CD8-positive, alpha-beta memory T cell (primary cell): ENCODE results near the gene TRPM5. TPM values are rescaled to one million over a fixed set of nuclear protein-coding genes. Genes with fewer than 3 reads are reported as not detected.

Experiments used
- CTCF ChIA-PET: fragments of 350-600 bp; sonication (Branson Sonifier 250); formaldehyde crosslinking; loops from one replicate; lab custom pipeline; 2021; ENCODE audit warnings: antibody characterized with exemption; lab: Charles Lee
- POLR2A ChIA-PET: fragments of 350-600 bp; sonication (Branson Sonifier 250); formaldehyde crosslinking; loops from one replicate; lab custom pipeline; 2021; ENCODE audit warnings: antibody characterized with exemption; lab: Charles Lee
- DNase-seq, 5 donors: peaks; one replicate each; pipeline versions ENCODE4 v3.0.0 to v3.0.0-alpha.2; 2020 to 2022; ENCODE audit warnings: mixed read lengths in 1 of 5
- H3K27ac ChIP-seq: one replicate; pipeline ENCODE4 v1.7.0; 2013; ENCODE audit warnings: low read depth, mild to moderate bottlenecking, low read length, moderate library complexity
- H3K27me3 ChIP-seq: 2 replicates; pipeline ENCODE4 v1.7.0; 2013; ENCODE audit warnings: low read length, mild to moderate bottlenecking; ENCODE audit not compliant: insufficient read depth, poor library complexity, severe bottlenecking
- H3K36me3 ChIP-seq: 2 replicates; pipeline ENCODE4 v1.7.0; 2013; ENCODE audit warnings: mild to moderate bottlenecking, low read length, moderate library complexity; ENCODE audit not compliant: insufficient read depth
- H3K4me1 ChIP-seq: 2 replicates; pipeline ENCODE4 v1.7.0; 2013; ENCODE audit warnings: mild to moderate bottlenecking, low read length, moderate library complexity; ENCODE audit not compliant: insufficient read depth
- H3K4me3 ChIP-seq: 2 replicates; pipeline ENCODE4 v1.7.0; 2013; ENCODE audit warnings: mild to moderate bottlenecking, low read length
- H3K9me3 ChIP-seq: 2 replicates; pipeline ENCODE4 v1.7.0; 2013; ENCODE audit warnings: mild to moderate bottlenecking, low read length
- H3K27ac Mint-ChIP-seq, 8 donors: one replicate each; pipeline ENCODE4 v1.8.0; 2020 to 2021; ENCODE audit warnings: mixed read lengths in 8 of 8, mild to moderate bottlenecking in 6 of 8, inconsistent platforms in 3 of 8, moderate library complexity in 3 of 8
- H3K27me3 Mint-ChIP-seq, 2 donors: one replicate each; pipeline ENCODE4 v1.8.0; 2020 to 2021; ENCODE audit warnings: mixed read lengths in 2 of 2, mild to moderate bottlenecking in 1 of 2, moderate library complexity in 1 of 2
- H3K36me3 Mint-ChIP-seq, 3 donors: one replicate each; pipeline ENCODE4 v1.8.0; 2020 to 2021; ENCODE audit warnings: mixed read lengths in 3 of 3, inconsistent platforms in 1 of 3, mild to moderate bottlenecking in 1 of 3
- H3K4me1 Mint-ChIP-seq, 3 donors: one replicate each; pipeline ENCODE4 v1.8.0; 2020 to 2021; ENCODE audit warnings: mixed read lengths in 3 of 3, inconsistent platforms in 1 of 3, mild to moderate bottlenecking in 1 of 3
- H3K4me3 Mint-ChIP-seq, 7 donors: one replicate each; pipeline ENCODE4 v1.8.0; 2020 to 2021; ENCODE audit warnings: mixed read lengths in 7 of 7, mild to moderate bottlenecking in 6 of 7, moderate library complexity in 4 of 7, inconsistent platforms in 2 of 7
- H3K9me3 Mint-ChIP-seq, 5 donors: one replicate each; pipeline ENCODE4 v1.8.0; 2020 to 2022; ENCODE audit warnings: mixed read lengths in 5 of 5, mild to moderate bottlenecking in 3 of 5, moderate library complexity in 2 of 5, inconsistent platforms in 1 of 5
- polyA plus RNA-seq: library from polyadenylated mRNA; unstranded; fragments of 300-500 nt; fragmentation: Illumina TruSeq; gene quantifications from one replicate; pipeline ENCODE4 v1.2.3, GENCODE V29; 2021
- total RNA-seq, 2 experiments: library from RNA; stranded (reverse); gene quantifications; one replicate each; pipeline ENCODE4 v1.2.3, GENCODE V29; 2021

The TRPM5 gene, protein sequence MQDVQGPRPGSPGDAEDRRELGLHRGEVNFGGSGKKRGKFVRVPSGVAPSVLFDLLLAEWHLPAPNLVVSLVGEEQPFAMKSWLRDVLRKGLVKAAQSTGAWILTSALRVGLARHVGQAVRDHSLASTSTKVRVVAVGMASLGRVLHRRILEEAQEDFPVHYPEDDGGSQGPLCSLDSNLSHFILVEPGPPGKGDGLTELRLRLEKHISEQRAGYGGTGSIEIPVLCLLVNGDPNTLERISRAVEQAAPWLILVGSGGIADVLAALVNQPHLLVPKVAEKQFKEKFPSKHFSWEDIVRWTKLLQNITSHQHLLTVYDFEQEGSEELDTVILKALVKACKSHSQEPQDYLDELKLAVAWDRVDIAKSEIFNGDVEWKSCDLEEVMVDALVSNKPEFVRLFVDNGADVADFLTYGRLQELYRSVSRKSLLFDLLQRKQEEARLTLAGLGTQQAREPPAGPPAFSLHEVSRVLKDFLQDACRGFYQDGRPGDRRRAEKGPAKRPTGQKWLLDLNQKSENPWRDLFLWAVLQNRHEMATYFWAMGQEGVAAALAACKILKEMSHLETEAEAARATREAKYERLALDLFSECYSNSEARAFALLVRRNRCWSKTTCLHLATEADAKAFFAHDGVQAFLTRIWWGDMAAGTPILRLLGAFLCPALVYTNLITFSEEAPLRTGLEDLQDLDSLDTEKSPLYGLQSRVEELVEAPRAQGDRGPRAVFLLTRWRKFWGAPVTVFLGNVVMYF (N-terminal part only)
- total RNA-seq = not detected
- polyA plus RNA-seq = not detected

GRCh38 chr11:2443881-2444820 lies at the start of gene TRPM5:
Gene TRPM5, minus strand, starts transcription at chr11:2444514. Its CDS starts 21,478 bp downstream, at chr11:2423036.
- DNase-seq = peak; percentile 46 to 78 (median 58)
- no peaks in the 10 kb centered on the region for H3K9me3 Mint-ChIP-seq
- no peaks in the 10 kb centered on the region for H3K36me3 Mint-ChIP-seq
- peak within 1 kb of the TSS; percentile 84 to 93 (median 87) for H3K4me3 Mint-ChIP-seq
- H3K27ac Mint-ChIP-seq = peak within 1 kb of the TSS in 4 of 8 donors; percentile 52 to 89 (median 64)
- H3K4me1 Mint-ChIP-seq = peaks cover 31 to 46% (median 33%) of the 10 kb centered on the region in 3 donors
- Histone ChIP-seq H3K9me3 (no peaks in the 10 kb centered on the region), H3K4me1 (peaks cover 56% of the 10 kb centered on the region), H3K27ac (no peak within 1 kb of the TSS), H3K4me3 (peak within 1 kb of the TSS; percentile 25), H3K36me3 (no peaks in the 10 kb centered on the region), H3K27me3 (no peaks in the 10 kb centered on the region)
- ChIA-PET CTCF (interaction anchor here (2.3 kb wide), 1 partner anchor 88 kb away, joined by 9 read pairs; no protein-coding TSS in a partner anchor), POLR2A (no interaction called here)
- peaks cover 6 to 7% of the 10 kb centered on the region in 2 donors for H3K27me3 Mint-ChIP-seq

DNA sequence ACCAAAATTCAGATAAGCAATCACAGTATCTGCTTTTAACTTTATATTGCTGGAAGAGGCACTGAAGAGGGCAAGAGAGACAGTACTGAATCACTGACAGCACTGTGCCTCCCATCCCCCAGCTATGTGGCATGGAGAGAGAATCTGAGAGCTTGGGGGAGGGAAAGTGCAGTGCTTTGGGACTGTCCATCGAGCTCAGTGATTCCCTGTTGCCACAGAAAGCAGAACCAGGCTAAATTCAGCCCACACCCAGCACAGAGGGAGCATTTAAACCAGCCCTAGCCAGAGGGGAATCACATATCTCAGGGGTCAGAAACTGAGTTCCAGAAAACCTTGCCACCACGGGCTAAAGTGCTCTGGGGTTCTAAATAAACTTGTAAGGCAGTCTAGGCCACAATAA lies 44.8 kb upstream of the TRPM5 start:
- Mint-ChIP-seq H3K27ac (no peak overlapping the region), H3K4me3 (no peak overlapping the region), H3K36me3 (peaks cover 9 to 44% (median 13%) of the 10 kb centered on the region in 3 donors), H3K4me1 (no peaks in the 10 kb centered on the region), H3K27me3 (peaks cover 12 to 36% of the 10 kb centered on the region in 2 donors), H3K9me3 (peaks cover 28 to 58% (median 56%) of the 10 kb centered on the region in 5 donors)
- CTCF ChIA-PET = interaction anchor here (1.2 kb wide), 1 partner anchor 8 kb away, joined by 3 read pairs; no protein-coding TSS in a partner anchor
- H3K4me3 ChIP-seq = no peak overlapping the region
- H3K27me3 ChIP-seq = no peaks in the 10 kb centered on the region
- peaks cover 11% of the 10 kb centered on the region for H3K9me3 ChIP-seq
- H3K36me3 ChIP-seq = no peaks in the 10 kb centered on the region
- no peak overlapping the region for H3K27ac ChIP-seq
- no peak for DNase-seq
- no peaks in the 10 kb centered on the region for H3K4me1 ChIP-seq
- POLR2A ChIA-PET = no interaction called here

DNA sequence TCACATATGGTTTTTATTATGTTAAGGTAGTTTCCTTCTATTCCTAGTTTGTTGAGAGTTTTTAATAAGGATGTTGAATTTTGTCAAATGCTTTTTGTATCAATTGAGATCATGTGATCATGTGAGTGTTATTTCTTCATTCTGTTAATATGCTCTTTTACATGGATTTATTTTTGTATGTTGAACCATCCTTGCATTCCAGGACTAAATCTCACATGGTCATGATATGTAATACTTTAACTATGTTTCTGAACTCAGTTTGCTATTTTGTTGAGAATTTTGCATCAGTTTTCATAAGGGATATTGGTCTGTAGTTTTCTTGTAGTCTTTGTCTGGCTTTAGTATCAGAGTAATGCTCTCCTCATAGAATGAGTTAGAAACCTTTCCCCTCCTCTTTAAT lies 43.7 kb upstream of the TRPM5 start:
- Mint-ChIP-seq H3K9me3 (peaks cover 28 to 50% (median 47%) of the 10 kb centered on the region in 5 donors), H3K36me3 (peaks cover 9 to 43% (median 13%) of the 10 kb centered on the region in 3 donors), H3K27me3 (peaks cover 5 to 27% of the 10 kb centered on the region in 2 donors), H3K27ac (no peak overlapping the region), H3K4me3 (no peak overlapping the region), H3K4me1 (no peaks in the 10 kb centered on the region)
- ChIA-PET CTCF (no interaction called here), POLR2A (no interaction called here)
- Histone ChIP-seq H3K27me3 (no peaks in the 10 kb centered on the region), H3K4me3 (no peak overlapping the region), H3K4me1 (no peaks in the 10 kb centered on the region), H3K9me3 (peaks cover 11% of the 10 kb centered on the region), H3K27ac (no peak overlapping the region), H3K36me3 (no peaks in the 10 kb centered on the region)
- no peak for DNase-seq

GRCh38 chr11:2484576-2485125 lies 40.3 kb upstream of the TRPM5 start:
- Mint-ChIP-seq H3K27ac (peak overlapping the region in 1 of 8 donors; percentile 27), H3K36me3 (peaks cover 7 to 33% (median 15%) of the 10 kb centered on the region in 3 donors)
- CTCF ChIA-PET = no interaction called here

GRCh38 chr11:2483426-2483825 lies 39.1 kb upstream of the TRPM5 start:
- H3K36me3 Mint-ChIP-seq = peaks cover 4 to 31% (median 12%) of the 10 kb centered on the region in 3 donors
- Histone ChIP-seq H3K4me3 (no peak overlapping the region), H3K4me1 (no peaks in the 10 kb centered on the region), H3K9me3 (peaks cover 8% of the 10 kb centered on the region), H3K27ac (no peak overlapping the region), H3K36me3 (no peaks in the 10 kb centered on the region), H3K27me3 (no peaks in the 10 kb centered on the region)
- H3K27ac Mint-ChIP-seq = no peak overlapping the region
- H3K4me3 Mint-ChIP-seq = no peak overlapping the region
- H3K4me1 Mint-ChIP-seq = peaks cover 8 to 17% (median 11%) of the 10 kb centered on the region in 3 donors
- H3K27me3 Mint-ChIP-seq = peaks cover 9 to 11% of the 10 kb centered on the region in 2 donors
- H3K9me3 Mint-ChIP-seq = peaks cover 13 to 52% (median 28%) of the 10 kb centered on the region in 5 donors
- ChIA-PET CTCF (no interaction called here), POLR2A (no interaction called here)
- DNase-seq = no peak

More at GRCh38 chr11:2484576-2485125, 40.3 kb upstream of the TRPM5 start:
- Mint-ChIP-seq H3K27me3 (peaks cover 9 to 17% of the 10 kb centered on the region in 2 donors), H3K9me3 (peaks cover 21 to 52% (median 38%) of the 10 kb centered on the region in 5 donors), H3K4me1 (peaks cover 8 to 17% (median 11%) of the 10 kb centered on the region in 3 donors), H3K4me3 (no peak overlapping the region)
- POLR2A ChIA-PET = no interaction called here
- no peak for DNase-seq
- Histone ChIP-seq H3K4me1 (no peaks in the 10 kb centered on the region), H3K36me3 (no peaks in the 10 kb centered on the region), H3K4me3 (no peak overlapping the region), H3K9me3 (peaks cover 11% of the 10 kb centered on the region), H3K27me3 (no peaks in the 10 kb centered on the region), H3K27ac (no peak overlapping the region)

DNA sequence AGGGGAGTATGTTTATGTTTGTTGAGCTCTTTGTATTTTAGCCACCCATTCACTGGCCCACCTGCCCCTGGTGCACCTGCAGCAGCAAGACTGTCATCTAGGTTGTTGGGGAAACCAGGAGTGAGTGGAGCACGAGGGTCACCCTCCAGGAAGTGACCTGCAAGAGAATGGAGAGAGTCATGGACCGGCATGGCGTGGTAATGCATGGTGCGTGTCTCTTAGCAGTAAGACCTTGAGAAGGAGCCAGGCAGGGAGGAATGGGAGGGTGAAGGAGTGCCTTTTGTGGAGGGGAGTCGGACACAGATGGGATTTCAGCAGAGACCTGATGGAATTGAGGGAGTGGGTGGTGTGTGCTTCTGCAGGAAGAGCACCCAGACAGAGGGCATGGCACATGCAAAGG lies 38.4 kb upstream of the TRPM5 start:
- H3K9me3 ChIP-seq = peaks cover 1% of the 10 kb centered on the region
- POLR2A ChIA-PET = no interaction called here
- H3K4me3 ChIP-seq = no peak overlapping the region
- CTCF ChIA-PET = interaction anchor here (1.7 kb wide), 1 partner anchor 51 kb away, joined by 4 read pairs; no protein-coding TSS in a partner anchor
- DNase-seq = no peak
- Mint-ChIP-seq H3K4me3 (no peak overlapping the region), H3K4me1 (peaks cover 8 to 17% (median 11%) of the 10 kb centered on the region in 3 donors), H3K27ac (no peak overlapping the region), H3K36me3 (peaks cover 9 to 32% (median 17%) of the 10 kb centered on the region in 3 donors), H3K9me3 (peaks cover 10 to 50% (median 23%) of the 10 kb centered on the region in 5 donors), H3K27me3 (peaks cover 9 to 11% of the 10 kb centered on the region in 2 donors)
- no peaks in the 10 kb centered on the region for H3K36me3 ChIP-seq
- H3K27ac ChIP-seq = no peak overlapping the region
- H3K27me3 ChIP-seq = no peaks in the 10 kb centered on the region
- no peaks in the 10 kb centered on the region for H3K4me1 ChIP-seq

DNA sequence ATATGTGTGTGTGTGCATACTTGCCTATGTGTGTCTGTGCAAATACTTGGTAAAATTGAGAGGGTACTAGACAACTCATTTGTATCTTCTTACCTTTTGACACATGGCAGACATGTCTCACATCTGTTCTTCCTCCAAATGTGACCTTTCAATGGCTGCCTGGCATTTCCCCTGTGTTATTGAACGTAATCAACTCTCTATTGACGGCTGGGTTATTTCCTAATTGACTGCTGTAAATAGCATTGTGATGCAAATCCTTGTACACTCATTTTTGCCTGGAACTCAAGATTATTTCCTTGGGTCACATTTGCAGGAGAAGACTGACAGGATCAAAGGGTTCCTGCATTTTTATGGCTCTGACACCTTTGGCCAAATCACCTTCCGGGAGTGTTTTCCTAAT lies 37.9 kb upstream of the TRPM5 start:
- Mint-ChIP-seq H3K36me3 (peaks cover 9 to 32% (median 17%) of the 10 kb centered on the region in 3 donors), H3K27ac (no peak overlapping the region), H3K4me1 (peaks cover 8 to 17% (median 11%) of the 10 kb centered on the region in 3 donors), H3K4me3 (no peak overlapping the region), H3K9me3 (peaks cover 9 to 45% (median 19%) of the 10 kb centered on the region in 5 donors), H3K27me3 (peaks cover 9 to 11% of the 10 kb centered on the region in 2 donors)
- no peaks in the 10 kb centered on the region for H3K9me3 ChIP-seq
- H3K4me1 ChIP-seq = no peaks in the 10 kb centered on the region
- H3K36me3 ChIP-seq = no peaks in the 10 kb centered on the region
- no peak overlapping the region for H3K4me3 ChIP-seq
- no peaks in the 10 kb centered on the region for H3K27me3 ChIP-seq
- DNase-seq = no peak
- POLR2A ChIA-PET = no interaction called here
- CTCF ChIA-PET = interaction anchor here (1.7 kb wide), 1 partner anchor 51 kb away, joined by 4 read pairs; no protein-coding TSS in a partner anchor
- no peak overlapping the region for H3K27ac ChIP-seq
